ENCODE measurements around the gene PGAM2. TPM values are rescaled to one million over a fixed set of nuclear protein-coding genes. Genes with fewer than 3 reads are reported as not detected.

Gene PGAM2
- total RNA-seq, 1 donor from 2014 or later, result not detected

GRCh38 chr7:44103923-44104859 is 38.8 kb upstream of the PGAM2 start, which contains the start of gene AEBP1:
Gene AEBP1, plus strand, starts transcription at chr7:44104345. Its CDS starts 321 bp downstream, at chr7:44104666.
- no peak for DNase-seq (ENCODE audit: low spot score)

- no peak for DNase-seq (ENCODE audit: low spot score)
Measured at GRCh38 chr7:44103566-44103922, 38.2 kb upstream of the PGAM2 start.

DNA sequence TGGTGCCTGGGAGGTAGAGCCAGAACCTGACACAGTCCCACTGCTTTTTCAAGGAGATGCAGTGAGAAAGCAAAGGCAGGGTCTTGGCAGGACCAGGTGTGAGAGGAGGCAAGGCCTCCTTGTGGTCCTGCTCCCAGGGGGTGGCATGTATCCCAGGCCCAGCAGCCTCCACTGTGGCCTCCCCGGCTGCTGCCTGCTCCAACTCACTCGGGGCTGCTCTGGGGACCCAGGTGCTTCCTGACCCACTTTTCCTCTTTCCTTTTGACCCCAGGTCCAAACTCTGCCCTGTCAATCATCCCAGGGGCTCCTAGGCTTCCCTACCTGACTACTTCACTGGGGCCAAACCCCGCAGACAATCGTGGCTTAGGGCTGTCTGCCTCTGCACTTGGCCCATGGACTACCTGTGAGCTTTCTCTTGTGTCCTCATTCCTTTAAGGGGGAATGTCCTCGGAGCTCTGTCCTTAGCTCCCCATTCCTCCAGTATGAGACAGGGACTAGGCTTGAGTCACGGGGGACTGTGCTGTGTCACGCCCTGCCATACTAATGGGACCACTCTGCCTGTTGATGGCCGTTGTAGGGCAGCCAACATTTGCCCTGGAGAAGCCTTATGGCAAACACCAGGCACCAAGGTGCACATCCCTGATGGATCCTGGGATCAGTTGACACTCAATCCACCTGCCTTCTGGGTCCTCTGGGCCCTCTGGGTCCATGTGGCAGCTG is 37.6 kb upstream of the PGAM2 start:
- no peak for DNase-seq (ENCODE audit: low spot score)

- DNase-seq (ENCODE audit: low spot score), result no peak
Measured at GRCh38 chr7:44101966-44102845, 36.8 kb upstream of the PGAM2 start.

GRCh38 chr7:44101303-44101965 is 36.1 kb upstream of the PGAM2 start:
- DNase-seq (ENCODE audit: low spot score), result no peak

GRCh38 chr7:44100458-44101302 is 35.3 kb upstream of the PGAM2 start:
- no peak for DNase-seq (ENCODE audit: low spot score)

DNA sequence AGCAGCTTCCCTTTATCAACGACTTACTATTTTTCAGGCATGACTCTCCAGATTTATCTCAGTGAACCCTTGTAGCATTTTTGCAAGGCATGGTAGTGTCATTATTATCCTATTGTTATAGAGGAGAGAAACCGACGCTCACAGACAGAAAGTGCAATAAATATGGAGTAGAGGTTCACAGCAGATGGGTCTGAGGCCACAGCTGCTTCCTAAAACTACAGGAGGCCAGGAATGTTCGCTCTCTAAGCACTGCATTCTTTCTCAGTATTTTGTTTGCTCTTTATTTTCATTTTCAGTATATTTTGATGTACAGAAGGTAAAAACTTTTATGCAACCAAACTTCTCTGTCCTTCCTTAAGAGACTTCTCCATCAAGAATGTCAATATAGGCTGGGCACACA is 34.3 kb upstream of the PGAM2 start:
- DNase-seq (ENCODE audit: low spot score), result no peak

DNA sequence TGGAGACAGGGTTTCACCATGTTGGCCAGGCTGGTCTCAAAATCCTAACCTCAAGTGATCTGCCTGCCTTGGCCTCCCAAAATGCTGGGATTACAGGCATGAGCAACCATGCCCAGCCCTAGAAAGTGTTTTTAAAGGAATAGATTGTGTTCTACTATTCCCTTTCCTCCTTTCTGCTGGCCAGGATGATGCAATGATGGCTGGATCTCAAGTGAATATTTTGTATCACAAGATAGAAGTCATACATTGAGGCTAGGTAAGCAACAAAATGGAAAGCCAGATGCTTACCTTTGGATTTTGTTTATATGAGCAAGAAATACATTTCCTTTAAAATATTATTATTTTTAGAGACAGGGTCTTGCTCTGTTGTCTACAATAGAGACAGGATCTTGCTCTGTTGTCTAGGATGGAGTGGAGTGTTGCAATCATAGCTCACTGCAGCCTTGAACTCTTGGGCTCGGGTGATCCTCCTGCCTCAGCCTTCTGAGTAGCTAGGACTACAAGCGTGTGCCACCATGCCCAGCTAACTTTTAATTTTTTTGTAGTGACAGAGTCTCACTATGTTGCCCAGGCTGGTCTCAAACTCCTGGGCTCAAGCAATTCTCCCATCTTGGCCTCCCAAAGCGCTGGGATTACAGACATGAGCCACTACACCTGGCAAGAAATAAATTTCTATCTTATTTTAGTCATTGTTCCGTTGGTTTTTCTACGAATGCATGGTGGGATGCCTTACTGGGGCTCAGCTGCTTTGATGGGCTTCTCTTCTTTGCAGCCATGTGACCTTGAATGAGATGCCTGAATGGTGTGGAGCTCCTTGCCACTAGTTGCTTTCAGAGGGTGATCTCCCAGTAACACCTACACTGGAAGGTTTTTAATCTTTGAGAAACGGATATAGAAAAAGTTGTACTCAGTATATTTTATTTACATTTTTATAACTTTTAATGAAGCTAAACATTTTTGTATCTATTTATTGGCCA is 33.0 kb upstream of the PGAM2 start:
- no peak for DNase-seq (ENCODE audit: low spot score)

GRCh38 chr7:44097064-44097932 is 31.9 kb upstream of the PGAM2 start:
- no peak for DNase-seq (ENCODE audit: low spot score)

DNA sequence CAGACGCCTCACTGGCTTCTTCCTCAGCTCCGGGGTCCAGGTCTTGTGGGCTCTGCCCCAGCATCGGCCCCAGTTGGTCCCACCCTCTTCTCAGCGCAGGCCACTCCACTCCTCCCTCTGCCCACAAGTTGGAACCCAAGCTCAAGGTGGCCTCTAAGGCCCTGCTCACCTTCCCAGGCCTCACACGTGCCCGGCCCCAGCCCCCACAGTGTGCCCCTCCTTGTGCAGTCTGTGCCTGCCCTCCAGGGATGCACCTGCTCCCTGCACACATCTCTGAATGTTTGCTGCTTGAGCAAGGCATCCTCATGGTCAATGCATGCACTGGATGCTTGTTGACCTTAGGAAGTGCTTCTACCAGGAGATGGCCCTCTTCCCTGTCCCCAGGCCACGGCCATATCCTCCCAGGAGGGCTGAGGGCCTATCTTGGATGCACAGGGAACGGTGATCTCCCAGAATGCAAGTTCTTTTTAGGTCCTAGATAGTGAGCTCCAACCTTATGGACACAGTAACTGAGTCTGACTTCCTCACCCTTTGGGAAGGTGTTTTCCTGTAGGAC is 31.0 kb upstream of the PGAM2 start:
- DNase-seq (ENCODE audit: low spot score), result no peak

DNA sequence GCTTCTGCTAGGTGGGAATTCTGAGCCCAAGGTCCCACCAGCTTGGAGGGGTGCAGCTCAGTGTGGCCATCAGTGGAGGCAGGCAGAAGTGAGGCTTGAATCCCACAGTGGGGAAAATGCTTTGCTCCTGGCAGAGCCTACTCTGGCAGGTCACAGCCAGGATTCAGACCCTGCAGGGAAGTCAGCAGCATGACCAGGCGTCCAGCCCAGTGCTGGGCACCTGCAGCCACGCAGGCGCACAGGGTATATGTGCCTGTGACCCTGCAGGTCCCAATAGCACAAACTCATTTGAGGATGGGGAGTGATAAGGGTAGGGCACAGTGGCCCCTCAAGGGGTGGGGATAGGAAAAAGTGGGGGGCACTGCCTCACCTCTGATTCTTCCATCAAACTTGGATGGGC is 30.4 kb upstream of the PGAM2 start:
- no peak for DNase-seq (ENCODE audit: low spot score)

DNA sequence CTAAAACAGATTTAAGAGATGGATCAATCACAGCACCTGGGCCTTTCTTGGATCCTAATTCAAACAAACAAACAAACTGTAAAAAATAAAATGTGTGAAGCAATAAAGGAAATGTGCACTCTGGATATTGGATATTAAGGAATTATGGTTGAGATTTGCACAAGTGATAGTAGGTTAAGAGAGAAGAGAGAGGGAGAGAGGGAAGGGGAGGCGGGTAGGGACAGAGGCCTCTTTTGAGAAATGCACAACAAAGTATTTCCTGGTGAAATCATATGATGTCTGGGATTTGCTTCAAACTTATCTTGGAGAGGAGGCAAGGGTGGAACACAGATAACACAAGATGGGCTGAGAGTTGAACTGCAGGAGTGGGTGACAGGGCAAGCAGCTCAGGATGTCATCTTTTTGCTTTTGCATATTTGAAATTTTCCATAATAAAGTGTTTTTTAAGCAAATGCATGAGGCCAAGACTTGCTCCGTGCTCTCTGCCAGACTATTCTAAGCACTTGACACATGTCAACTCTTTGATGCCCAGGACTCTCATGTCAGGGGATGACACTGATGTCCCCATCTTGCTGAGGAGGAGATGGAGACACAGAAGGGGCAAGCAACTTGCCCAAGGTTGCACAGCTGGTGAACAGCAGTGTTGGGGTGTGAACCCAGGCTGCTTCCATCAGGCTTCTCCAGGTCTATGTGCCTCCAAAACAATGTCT is 29.7 kb upstream of the PGAM2 start:
- no peak for DNase-seq (ENCODE audit: low spot score)

GRCh38 chr7:44094365-44094764 is 29.0 kb upstream of the PGAM2 start:
- no peak for DNase-seq (ENCODE audit: low spot score)

DNA sequence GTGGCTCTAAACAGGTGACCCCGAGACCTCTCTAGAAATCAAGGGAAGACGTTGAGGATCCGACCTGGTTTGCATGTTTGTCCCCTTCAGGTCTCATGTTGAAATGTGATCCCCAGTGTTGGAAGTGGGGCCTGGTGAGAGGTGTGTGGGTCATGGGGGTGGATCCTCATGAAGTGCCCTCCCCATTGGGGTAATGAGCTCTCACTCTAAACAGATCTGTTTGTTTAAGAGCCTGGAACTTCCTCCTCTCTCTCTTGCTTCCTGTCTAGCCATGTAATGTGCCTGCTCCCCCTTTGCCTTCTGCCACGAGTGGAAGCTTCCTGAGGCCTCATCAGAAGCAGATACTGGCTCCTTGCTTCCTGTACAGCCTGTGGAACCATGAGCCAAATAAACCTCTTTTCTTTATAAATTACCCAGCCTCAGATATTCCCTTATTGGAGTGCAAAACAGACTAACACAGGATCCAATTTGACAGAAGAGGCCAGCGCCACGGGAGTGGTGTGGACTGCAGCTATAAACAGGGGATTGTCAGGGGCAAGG is 27.8 kb upstream of the PGAM2 start:
- DNase-seq (ENCODE audit: low spot score), result no peak

DNA sequence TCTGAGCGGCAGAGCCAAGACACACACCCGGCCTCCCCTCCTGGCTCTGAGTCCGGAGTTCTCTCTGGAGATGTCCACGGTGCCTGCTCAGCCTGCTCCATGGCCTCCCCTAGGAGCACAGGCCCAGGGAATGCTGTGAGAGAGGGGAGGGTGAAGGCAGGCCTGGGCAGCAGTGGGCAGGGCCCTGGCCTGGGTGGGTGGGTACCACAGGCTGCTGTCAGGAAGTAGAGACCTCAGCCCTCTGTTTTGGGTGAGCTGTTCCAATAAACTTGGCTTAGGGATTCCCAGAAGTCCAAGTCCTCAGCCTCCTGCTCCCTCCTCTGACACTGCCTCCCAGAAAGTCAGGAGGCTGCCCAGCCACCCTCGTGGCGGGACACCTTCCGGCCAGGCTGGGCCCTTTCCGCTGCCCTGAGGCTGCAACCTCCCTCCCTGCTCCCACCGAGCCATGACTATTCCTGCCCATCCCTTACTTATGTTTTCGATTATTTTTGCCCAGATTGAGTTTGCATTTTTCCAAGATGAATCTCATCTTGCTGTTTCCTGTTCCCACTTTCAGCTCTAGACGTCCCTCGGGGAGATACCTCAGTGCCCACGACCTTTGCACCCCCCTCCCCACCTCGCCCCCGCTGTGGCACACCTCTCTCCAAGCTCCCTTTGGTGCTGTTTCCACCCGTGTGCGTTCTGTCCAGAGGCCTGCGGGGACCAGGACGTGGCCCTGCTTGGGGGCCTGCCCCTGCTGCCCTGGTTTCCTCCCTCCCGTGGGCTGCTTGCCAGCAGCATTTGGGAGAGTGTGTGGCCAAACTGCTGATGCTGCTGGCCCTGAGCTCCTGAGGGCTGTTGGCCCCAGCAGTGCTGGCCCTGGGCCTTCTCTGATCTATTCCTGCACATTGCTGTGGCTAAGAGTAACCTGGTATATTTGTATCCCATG is 22.8 kb upstream of the PGAM2 start:
- no peak for DNase-seq (ENCODE audit: low spot score)

Measured in mesenteric fat pad (tissue), 1 donor.